Inferior parietal cortex (tissue), 1 donor: Measurements from ENCODE around the gene TMTC2.
"Not testable (repeated sequence)": the region's sequence is repeated elsewhere in the genome, so short reads cannot be mapped to it uniquely, and the experiment has no call there.

ENCODE experiments used
- DNase-seq: peaks from one replicate; pipeline ENCODE4 v3.0.0-alpha.2; 2016; ENCODE audit errors: extremely low spot score

The TMTC2 gene

DNA sequence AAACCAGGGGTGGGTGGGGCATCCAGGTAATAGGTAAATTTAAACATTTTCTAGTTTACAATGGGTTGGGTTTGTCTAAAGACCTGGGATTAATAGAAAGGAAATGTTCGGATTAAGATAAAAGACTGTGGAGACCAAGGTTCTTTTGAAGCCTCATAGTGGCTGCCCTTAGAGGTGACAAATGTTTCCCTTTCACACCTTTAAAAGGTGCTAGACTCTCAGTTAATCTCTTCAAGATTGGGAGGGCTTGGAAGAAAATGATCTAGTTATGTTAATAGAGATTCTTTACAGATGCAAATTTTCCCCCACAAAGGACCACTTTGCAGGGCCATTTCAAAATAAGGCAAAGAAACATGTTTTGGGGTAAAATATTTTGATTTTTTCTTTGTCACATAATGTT, 39.0 kb downstream of the TMTC2 start:
- no peak for DNase-seq

- DNase-seq = no peak
Measured at GRCh38 chr12:82727886-82728285, 41.2 kb downstream of the TMTC2 start.

DNA sequence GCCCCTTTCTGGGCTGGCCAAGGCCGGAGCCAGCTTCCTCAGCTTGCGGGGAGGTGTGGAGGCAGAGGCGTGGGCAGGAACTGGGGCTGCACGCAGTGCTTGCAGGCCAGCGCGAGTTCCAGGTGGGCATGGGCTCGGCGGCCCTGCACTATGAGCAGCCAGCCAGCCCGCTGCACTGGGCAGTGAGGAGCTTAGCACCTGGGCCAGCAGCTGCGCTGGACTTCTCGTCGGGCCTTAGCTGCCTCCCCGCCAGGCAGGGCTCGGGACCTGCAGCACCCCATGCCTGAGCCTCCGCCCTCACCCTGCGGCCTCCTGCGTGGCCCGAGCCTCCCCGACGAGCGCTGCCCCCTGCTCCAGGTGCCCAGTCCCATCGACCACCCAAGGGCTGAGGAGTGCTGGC, 42.0 kb downstream of the TMTC2 start:
- DNase-seq = no peak

- DNase-seq = no peak
Measured at GRCh38 chr12:82730953-82731459, 44.3 kb downstream of the TMTC2 start.

- DNase-seq = no peak
Measured at GRCh38 chr12:82740129-82741000, 53.7 kb downstream of the TMTC2 start.

- no peak for DNase-seq
Measured at GRCh38 chr12:82745063-82745674, 58.5 kb downstream of the TMTC2 start.

GRCh38 chr12:82745807-82746206, 59.1 kb downstream of the TMTC2 start:
- DNase-seq = no peak

GRCh38 chr12:82746668-82747067, 60.0 kb downstream of the TMTC2 start:
- DNase-seq = no peak

- DNase-seq = no peak
Measured at GRCh38 chr12:82749015-82749414, 62.3 kb downstream of the TMTC2 start.

DNA sequence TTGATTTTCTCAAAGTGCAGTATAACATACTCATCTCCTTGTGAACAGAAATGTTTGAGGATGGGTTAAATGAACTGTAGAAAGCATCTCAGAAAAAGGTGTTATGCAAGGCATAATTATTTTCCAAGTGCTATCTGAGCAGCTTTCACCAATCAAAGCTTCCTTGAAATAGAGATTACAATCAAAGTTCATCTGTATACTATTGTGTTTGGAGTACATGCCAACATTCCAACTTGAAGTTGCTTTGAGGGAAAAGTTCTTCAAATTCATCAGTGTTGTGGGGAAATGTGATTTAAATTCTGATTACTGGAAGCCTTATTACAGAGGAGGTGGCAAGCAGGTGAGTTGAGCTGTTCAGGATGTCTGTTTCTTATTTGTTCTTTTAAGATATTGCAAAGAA, 68.2 kb downstream of the TMTC2 start:
- no peak for DNase-seq

DNA sequence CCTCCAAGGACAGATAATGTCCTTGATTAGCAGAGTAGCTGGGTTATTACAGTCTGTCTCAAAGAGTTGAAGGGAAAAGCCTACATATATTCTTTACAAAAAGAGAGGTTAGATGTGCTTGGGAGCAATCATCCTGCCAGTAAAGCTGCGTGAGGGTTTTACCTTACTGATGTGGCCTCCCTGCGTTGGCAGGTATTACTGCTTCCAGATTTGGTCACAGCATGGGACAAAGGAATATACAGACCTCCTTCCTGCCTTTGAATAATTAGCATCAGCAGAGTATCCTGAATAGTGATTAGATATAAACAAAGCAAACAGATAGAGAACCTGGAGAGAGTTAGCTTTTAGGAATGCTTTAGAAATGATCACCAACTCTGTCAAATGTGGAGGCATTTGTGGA, 69.6 kb downstream of the TMTC2 start:
- no peak for DNase-seq

DNA sequence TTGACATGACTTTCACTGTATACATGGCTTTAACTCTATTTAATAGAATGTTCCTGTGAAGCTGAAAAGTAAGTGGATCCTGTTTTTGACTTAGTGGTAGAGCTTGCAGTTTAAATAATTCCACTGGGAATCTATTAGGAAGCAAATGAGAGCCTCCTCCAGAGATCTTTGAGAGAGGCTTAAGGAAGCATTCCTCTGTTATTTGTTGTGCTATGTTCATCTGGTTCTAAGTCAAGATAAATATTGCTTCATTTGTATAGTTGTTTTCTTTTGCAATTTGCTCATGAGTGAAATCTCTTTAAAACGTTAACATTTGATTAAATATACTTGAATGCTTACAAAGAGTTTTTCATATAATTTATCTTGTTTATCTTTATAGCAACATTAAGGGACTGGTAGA, 70.4 kb downstream of the TMTC2 start:
- no peak for DNase-seq

DNA sequence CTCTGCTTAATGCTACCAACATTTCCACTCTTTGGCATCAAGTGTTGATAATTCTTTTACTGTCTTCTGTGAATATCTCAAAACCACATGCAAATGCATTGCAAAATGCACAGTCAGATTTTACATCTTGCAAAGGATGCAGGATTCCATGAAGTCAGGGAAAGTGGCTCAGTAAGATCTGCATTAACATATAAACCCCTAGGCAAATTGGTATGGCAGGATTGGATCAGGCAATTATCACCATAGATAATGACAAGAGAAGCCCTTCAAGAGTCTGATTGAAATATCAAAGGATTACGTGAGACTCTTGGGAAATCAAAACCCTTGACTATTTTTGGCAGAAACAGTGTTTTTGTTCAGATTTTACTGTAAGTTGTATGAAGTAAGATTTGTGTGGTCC, 71.0 kb downstream of the TMTC2 start:
- DNase-seq = no peak

DNA sequence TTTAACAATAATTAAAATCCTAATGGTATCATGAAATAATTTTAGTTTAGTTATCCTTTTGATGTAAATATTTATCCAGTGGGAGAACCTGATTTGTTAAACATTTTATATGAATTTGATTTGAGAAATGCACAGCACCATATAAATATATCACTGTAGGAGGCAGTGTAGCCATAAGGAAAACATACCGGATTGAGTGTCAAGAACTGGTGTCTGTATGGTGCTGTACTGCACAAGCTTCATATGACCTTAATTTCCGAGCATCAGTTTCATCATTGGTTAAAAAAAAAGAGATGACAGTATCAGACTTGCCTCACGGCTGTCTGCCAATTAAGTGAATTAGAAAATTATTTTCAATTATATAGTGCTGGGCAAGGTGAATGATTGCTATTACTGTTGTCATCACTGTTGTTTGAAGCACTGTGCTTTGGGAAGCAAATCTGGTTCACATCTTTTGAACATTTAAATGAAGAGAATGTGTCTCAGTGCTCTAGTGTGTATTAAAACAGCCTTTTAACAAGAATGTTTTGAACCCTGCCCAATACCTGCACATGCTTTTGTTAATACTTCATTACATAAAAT, 72.1 kb downstream of the TMTC2 start:
- no peak for DNase-seq

DNA sequence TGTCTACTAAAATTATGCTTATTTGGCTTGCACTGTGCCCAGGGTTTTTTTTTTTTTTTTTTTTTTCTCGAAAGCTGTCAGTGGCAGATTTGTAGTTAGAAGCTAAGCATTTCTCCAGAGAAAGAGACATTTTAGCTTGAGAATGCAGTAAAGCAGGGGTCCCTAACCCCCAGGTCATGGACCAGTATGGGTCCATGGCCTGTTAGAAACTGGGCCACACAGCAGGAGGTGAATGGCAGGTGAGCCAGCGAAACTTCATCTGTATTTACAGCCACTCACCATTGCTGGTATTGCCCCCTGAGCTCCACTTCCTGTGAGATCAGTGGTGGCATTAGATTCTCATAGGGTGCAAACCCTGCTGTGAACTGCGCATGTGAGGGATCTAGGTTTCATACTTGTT, 73.7 kb downstream of the TMTC2 start:
- no peak for DNase-seq

- DNase-seq = not testable (repeated sequence)
Measured at GRCh38 chr12:82765206-82765605, 78.5 kb downstream of the TMTC2 start.

DNA sequence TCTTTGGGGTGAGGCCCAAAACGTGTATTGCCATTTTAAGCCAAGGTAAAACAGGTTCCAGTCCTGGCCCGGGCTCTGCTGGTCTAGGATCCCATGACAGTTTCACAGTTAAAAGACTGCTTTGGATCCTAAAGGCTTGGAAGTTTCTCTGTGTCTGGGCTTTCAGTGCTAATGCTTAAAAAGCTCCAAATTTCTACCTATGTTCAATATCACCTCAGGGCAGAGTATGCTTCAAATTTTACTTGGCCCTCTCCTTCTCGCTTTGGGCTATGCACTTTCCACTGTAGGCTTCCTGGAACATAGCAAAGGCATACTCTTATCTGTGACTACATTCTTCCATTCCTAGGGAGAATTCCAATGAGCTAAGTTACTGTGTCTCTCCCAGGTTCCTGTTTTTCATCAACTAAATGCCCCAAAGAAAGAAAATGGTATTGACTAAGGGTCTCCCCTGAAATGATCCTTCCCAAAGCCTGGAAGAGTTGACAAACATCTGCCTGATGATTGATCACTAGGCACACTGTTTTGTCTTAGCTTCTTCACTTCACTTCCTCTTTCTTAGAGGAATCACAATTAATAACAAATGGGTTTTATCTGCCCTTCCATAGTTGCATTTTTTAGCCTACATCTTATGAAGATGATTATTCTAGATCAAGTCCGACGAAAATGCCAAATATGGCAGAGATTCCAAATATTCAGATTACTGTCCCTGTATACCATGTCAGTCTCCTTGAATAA, 79.4 kb downstream of the TMTC2 start:
- no peak for DNase-seq

- no peak for DNase-seq
Measured at GRCh38 chr12:82774666-82775065, 88.0 kb downstream of the TMTC2 start.

- DNase-seq = no peak
Measured at GRCh38 chr12:82780517-82780916, 93.8 kb downstream of the TMTC2 start.

DNA sequence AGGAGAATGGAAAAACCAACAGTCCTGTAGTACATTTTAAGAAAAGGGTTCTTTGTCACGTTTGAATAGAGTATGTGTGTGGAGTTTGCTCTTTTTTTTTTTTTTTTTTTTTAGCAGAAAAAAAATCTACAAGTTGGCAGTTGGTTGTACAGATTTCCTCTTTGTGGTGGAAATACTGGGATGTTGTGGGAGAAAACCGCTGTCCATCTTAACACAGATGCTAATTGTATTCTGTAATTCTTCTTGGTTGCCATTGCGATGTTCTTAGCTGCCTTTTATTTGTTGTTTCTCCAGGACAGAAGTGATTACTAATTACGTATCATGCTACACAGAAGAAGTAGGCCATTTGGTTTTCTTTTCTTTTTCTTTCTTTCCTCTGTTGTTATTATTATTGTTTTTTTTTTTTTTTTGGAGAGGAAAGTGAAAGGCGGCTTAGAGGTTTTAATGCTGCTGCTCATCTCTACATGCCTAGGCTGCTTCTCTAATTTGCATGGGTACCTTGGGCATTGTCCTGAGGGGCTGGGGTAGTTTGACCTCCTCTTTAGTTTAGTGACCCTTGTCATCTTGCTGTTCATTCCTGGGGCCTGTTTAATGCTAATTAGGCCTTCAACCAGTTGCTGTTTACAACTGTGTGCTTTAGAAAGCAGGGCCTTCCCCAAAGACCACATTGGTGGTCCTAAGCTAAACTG, 94.7 kb downstream of the TMTC2 start:
- DNase-seq = peak; percentile 55

DNA sequence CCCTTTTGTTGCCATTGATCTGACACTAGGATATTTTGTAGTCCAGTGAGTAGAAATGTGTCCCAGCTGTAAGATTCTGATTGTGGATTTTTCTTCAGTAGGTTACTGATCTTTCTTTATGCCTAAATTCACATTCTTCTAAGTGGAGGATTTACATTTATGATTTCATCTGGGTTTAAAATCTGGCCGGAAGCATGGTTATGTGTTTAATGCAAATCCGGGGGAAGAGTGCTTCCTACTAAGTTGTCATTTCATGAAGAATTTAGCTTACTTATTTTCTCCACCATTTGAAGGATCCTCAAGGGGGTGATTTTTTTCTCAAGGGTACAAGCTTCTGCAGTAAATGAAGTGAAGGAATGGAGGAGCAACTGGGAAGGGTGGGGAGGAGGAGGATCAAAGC, 96.7 kb downstream of the TMTC2 start:
- DNase-seq = no peak

DNA sequence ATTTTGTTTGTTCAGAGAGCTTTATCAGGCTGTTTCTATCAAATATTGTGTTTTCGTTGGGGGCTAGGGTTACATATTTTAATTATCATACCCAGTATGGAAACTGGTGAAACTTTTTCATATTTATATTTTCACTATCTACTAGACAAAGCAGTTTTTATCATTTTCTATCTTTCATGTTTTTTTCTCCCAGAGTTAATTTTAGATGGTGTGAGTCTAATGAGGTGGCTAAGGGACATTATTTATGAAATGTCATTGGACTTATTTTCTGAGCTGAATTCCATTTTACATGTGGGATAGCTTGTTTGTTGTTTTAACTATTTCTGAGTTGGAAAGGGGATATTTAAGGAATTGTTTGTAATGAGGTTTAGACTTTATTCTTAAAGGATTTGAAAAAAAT, 100.3 kb downstream of the TMTC2 start:
- DNase-seq = no peak
